AG04449 (cell line): ENCODE measurements around the gene NTMT1.

ENCODE experiments used
- CTCF ChIA-PET: fragments of 350-600 bp; formaldehyde crosslinking; extraction: SDS; loops from one replicate; lab custom pipeline; 2021; ENCODE audit warnings: antibody characterized with exemption; lab: Yijun Ruan, JAX
- POLR2A ChIA-PET: fragments of 400-600, 350-600 bp; formaldehyde crosslinking; extraction: SDS; loops from one replicate; lab custom pipeline; 2020; ENCODE audit warnings: antibody characterized with exemption, inconsistent platforms; lab: Yijun Ruan, JAX
- DNase-seq: peaks from one replicate; pipeline ENCODE4 v3.0.0-alpha.2; 2010; ENCODE audit warnings: low read depth, low spot score
- H3K4me3 ChIP-seq: 2 replicates; pipeline ENCODE4 v1.5.1; 2011; ENCODE audit warnings: low read depth, mild to moderate bottlenecking, control low read depth, low read length
- TF ChIP-seq, protein P1 (sequence below): IDR thresholded peaks from one replicate; pipeline ENCODE4 v1.5.1; 2011; ENCODE audit warnings: mild to moderate bottlenecking, moderate library complexity, low read length, control low read depth, inconsistent platforms; ENCODE audit not compliant: insufficient read depth; ENCODE audit errors: missing control alignments

NTMT1 gene

DNA sequence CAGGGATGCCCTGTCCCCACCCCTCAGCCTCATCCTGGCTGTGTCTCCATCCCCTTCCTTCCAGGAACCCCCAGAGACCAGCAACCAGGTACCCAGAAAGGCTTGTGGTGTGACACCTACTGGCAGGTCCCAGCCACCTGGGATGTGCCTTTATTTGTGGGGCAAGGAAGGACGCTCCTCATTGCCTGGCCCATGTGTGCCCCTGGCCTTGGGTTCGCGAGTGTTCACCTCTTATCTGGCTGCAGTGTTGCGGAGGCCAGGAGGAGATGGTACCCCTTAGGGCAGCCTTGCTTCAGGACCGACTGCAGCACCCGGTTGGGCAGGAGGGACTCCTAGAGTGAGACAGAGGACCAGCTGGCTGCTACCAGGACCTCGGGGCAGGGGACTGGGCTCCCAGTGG lies 13.8 kb upstream of the NTMT1 start:
- ChIA-PET CTCF (interaction anchor here (0.9 to 7.8 kb wide), 8 partner anchors 11 to 476 kb away, joined by 3 to 286 read pairs (median 8); partner anchors contain the start of genes C9orf50 and NTMT1), POLR2A (interaction anchor here (4.0 kb wide), 1 partner anchor 434 kb away, joined by 17 read pairs; the partner anchor contains the start of gene IER5L)
- TF ChIP-seq, protein P1, sequence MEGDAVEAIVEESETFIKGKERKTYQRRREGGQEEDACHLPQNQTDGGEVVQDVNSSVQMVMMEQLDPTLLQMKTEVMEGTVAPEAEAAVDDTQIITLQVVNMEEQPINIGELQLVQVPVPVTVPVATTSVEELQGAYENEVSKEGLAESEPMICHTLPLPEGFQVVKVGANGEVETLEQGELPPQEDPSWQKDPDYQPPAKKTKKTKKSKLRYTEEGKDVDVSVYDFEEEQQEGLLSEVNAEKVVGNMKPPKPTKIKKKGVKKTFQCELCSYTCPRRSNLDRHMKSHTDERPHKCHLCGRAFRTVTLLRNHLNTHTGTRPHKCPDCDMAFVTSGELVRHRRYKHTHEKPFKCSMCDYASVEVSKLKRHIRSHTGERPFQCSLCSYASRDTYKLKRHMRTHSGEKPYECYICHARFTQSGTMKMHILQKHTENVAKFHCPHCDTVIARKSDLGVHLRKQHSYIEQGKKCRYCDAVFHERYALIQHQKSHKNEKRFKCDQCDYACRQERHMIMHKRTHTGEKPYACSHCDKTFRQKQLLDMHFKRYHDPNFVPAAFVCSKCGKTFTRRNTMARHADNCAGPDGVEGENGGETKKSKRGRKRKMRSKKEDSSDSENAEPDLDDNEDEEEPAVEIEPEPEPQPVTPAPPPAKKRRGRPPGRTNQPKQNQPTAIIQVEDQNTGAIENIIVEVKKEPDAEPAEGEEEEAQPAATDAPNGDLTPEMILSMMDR = no peak
- DNase-seq = no peak
- H3K4me3 ChIP-seq = no peak overlapping the region

DNA sequence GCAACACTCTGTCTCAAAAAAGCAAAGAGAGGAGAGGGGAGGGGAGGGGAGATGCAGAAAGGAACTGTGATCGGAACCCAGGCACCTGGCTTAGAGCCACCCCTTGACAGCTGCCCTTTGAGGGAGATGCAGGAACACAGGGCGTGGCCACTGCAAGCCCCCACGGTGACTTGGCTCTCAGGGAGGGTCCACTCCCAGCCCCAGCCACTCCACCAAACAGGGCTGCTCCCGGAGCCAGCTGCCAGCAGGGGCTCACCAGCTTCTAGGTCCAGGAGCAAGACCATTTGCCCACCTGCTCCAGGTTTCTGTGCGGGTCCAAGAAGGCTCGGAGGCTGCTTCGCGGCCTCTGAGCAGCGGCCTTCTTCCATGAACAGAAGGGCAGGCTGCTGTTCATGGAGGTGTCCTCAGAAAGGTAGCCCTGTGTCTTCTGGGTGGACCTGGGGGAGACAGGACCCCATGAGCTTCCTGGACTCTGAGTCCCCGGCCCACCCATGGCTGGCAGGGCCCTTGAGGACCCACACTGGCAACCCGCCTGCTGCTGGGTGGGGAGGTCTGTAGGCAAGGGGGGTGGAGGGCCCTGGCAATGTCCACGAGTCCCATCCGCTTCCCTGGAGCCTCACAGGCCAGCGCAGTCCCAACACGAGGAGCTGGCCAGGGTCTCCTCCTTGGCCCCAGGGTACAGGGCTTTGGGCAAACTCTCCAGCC lies 13.0 kb upstream of the NTMT1 start:
- CTCF ChIA-PET = interaction anchor here (0.9 to 7.8 kb wide), 8 partner anchors 10 to 477 kb away, joined by 3 to 286 read pairs (median 3); partner anchors contain the start of genes C9orf50 and NTMT1
- POLR2A ChIA-PET = interaction anchor here (0.8 to 4.0 kb wide), 2 partner anchors 114 to 435 kb away, joined by 3 to 17 read pairs; partner anchors contain the start of gene IER5L
- H3K4me3 ChIP-seq = no peak overlapping the region
- TF ChIP-seq, protein P1 = no peak
- DNase-seq = no peak

DNA sequence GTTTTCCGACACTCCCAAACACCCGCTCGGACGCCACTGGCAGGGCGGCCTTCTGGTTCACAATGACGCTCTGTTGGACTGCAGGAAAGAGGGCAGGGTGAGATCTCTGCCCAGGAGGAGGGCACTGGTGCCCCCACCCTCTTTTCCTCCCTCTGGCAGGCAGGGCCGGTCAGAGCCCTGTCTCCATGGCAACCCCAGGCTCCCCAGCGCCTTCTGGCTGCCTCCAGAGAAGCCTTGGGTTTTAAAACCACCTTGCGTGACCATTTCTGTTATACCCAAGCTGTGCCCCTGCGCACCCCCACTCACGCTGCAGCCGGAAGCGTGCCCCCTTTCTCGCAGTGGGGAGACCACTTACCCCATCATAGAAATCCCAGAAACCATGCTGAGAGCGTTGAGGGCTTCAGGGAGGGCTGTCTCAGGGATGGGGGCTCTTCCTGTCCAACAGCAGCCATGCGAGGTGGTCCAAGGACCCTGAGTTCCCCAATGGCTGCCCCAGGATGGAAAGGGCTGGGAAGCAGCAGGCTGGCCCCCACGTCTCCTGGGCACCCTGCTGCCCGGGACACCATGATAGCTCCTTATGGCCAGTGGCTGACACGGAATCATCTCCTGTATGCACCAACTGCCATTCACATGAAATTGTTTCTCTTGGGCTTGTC lies 12.3 kb upstream of the NTMT1 start:
- no peak overlapping the region for H3K4me3 ChIP-seq
- POLR2A ChIA-PET = interaction anchor here (0.8 to 1.1 kb wide), 2 partner anchors 114 to 475 kb away, joined by 3 to 4 read pairs; no protein-coding TSS in a partner anchor
- no peak for DNase-seq
- TF ChIP-seq, protein P1 = no peak
- CTCF ChIA-PET = interaction anchor here (0.6 to 7.8 kb wide), 7 partner anchors 9 to 478 kb away, joined by 3 to 286 read pairs (median 3); partner anchors contain the start of genes C9orf50 and NTMT1

DNA sequence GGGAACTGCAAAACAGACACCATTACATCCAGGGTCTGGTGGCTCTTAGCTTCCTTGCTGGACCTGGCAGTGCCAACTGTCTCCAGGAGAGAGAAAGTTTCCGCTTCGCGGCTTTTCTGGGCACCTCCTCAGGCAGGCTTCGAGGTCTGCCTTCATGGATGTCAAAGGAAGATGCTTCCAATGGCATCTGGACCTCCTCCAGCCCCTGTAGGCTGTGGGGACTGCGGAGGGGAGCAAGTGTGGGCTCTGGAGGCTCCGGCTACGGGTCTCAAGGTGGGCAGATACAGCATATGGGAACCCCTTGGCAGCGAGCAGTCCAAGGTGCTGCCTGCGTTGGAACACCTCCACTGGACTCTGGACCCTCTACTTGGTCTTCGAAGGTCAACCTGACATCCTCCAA lies 11.0 kb upstream of the NTMT1 start:
- no peak overlapping the region for H3K4me3 ChIP-seq
- TF ChIP-seq, protein P1 = no peak
- ChIA-PET POLR2A (no interaction called here), CTCF (interaction anchor here (1.4 to 7.8 kb wide), 3 partner anchors 8 to 479 kb away, joined by 5 to 286 read pairs (median 114); partner anchors contain the start of genes C9orf50 and NTMT1)
- DNase-seq = no peak

DNA sequence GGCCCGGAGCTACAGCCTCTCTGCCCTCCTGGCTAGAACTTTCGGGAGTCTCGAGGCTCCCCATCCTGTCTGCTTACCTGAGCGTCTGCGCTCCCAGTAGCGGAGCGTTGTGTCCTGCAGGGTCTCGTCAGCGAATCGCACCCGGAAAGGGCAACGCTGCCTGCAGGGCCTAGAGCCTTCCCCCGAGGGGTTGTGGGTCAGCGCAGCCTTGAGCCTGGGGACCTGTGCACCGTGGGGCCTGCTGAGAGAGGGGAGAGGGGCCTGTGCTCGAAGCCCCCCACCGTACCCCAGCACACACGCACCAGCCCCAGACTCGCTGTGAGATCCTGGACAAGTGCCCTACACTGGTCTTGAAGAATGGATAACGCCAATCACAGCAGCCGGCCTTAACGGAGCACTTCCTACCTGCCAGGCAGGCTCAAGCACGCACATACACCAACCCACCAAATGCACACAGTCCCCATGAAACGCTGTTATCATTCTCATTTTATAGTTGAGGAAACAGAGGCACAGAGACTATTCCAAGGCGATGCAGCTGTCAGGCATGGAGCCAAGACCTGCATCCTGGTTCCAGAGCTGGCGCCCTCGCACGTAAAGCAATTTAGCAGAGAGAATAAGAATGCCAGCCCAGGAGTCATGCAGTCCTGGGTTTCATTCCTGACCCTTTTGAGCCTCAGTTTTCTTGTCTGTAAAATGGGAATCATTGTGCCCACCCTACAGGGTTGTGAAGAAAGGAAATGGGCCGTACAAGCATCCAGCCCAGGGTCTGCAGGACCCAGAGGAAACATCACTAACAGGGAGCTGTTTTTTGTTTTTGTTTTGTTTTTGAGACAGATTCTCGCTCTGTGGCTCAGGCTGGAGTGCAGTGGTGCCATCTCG lies 10.3 kb upstream of the NTMT1 start:
- no peak overlapping the region for H3K4me3 ChIP-seq
- no peak for DNase-seq
- CTCF ChIA-PET = interaction anchor here (1.2 to 7.8 kb wide), 3 partner anchors 7 to 480 kb away, joined by 3 to 286 read pairs (median 114); partner anchors contain the start of genes C9orf50 and NTMT1
- TF ChIP-seq, protein P1 = no peak
- POLR2A ChIA-PET = interaction anchor here (1.9 kb wide), 1 partner anchor 11 kb away, joined by 5 read pairs; the partner anchor contains the start of gene NTMT1
